GM10847 (cell line): ENCODE measurements around the gene ZNF487.

Source experiments
- POLR2A ChIP-seq: IDR thresholded peaks from 2 replicates; pipeline ENCODE4 v1.6.1; 2011; ENCODE audit not compliant: insufficient read length; ENCODE audit errors: extremely low read depth

Gene ZNF487

DNA sequence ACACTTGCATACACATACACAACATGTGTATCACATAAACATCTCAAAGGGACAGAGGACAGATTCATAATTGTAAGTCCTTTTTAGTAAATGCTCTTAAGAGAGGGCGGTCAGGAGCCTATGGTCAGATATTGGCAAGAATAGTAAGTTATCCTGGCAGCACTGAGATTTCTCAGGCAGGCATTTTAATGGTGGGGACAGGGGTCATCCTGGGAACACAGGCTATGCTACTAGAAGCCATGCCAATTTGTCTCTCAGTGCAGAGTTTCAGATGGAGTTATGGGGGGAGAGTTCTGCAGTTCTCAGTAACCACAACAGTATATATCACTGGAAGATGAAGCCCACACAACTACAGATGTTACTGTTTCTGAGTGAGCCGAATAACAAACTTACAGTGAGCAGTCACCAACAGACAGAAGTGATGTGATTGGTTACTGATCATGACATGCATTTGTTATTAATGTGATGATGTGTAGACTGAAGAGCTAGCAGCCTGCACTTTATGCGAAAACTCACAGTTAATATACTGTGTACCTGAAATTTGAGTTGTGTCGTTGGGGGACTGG is 16.4 kb downstream of the ZNF487 start:
- TF ChIP-seq POLR2A: no peak

DNA sequence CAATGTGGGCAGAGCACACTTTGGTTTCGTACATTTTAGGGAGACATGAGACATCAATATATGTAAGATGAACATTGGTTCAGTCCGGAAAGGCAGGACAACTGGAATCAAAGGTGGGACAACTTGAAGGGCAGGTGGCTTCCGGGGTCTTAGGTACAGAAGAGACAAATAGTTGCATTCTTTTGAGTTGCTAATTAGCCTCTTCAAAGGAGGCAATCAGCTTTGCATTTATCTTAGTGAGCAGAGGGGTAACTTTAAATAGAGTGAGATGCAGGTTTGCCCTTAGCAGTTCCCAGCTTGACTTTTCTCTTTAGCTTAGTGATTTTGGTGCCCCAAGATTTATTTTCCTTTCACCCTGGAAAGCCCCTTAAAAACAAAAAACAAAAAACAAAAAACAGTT is 21.3 kb downstream of the ZNF487 start:
- TF ChIP-seq POLR2A: no peak

DNA sequence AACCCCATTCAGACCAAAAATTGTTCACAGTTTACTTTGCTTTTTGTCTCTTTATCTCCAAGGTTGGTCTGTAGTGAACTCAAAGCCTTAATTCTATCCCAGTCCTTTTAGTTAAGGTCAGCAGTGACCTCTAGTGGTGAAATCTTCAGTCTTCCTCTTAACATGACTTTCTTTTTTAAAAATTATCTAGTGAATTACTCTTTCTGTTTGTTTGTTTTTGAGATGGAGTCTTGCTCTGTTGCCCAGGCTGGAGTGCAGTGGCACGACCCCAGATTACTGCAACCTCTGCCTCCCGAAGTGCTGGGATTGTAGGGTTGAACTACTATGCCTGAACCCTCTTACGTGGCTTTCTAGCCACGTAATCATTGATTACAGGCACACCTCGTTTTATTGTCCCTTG is 25.0 kb downstream of the ZNF487 start:
- TF ChIP-seq POLR2A: no peak

DNA sequence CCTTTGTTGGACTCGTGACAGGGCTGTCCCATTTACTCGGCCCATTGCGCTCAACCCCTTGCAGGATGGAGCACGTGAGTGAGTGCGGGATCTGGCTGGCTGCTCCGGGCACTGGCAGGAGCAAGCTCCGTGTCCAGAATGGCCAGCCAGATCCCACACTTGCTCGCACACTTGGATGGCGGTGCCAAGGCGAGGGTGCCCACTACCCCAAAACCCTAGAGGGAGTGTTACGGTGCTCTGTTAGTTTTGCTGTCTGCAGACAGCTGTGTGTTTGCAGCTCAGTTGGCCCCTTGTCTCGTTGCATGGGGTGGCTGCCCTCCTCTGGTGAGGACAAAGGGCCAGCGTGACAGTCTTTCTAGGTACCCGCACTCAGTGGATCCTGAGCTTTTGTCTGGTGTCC is 34.2 kb downstream of the ZNF487 start:
- no peak for TF ChIP-seq POLR2A

DNA sequence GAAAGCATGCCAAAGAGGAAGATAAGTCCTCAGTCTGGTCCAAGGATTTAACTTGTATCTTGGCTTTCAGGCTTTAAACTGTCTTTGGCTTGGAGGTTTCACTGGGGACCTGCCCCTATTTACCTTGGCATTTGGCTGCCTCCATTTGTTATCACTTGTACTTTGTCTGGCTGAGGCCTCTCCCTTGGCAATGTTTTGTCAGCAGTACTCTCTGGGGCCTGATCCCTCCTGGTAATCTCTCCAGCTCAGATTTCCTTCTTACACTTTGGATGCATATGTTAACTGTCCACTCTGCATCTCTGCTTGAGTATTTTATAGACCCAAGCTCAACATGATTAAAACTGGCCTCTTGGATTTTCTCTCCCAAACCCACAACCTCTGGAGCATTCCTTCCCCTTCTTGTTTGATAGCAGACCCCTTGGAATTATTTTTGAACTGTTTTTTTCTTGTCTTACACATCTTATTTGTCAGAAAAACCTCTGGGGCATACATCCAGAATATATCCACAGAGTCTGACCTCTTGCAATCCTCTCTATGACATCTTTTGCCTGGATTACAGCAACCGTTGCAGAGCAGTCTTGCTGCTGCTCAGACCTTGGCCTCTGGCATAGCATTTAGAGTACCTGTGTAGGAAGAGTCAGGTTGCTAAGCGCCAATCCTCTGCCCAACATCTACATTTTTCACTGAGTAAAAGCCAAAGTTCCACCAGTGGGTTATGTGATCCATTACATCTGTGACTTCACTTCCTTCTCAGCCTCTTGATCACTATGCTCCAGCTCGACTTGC is 35.2 kb downstream of the ZNF487 start:
- no peak for TF ChIP-seq POLR2A

DNA sequence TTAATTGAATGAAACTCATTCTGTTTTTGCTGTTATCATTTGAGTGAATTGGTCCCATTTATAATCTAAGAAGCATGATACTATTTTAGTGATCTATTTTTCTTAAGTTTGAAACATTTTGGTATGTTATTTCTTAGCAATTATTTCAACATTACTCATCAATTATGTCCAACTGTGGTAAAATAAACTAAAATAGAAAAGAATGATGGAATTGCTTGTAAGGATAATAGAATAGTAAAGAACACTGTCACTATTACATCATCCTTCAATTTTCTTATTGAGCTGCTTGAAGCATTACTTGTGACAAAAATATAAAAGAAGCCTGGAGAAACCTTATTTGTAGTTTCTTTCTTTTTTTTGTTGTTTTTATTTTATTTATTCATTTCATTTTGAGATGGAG is 42.4 kb downstream of the ZNF487 start:
- TF ChIP-seq POLR2A: no peak

DNA sequence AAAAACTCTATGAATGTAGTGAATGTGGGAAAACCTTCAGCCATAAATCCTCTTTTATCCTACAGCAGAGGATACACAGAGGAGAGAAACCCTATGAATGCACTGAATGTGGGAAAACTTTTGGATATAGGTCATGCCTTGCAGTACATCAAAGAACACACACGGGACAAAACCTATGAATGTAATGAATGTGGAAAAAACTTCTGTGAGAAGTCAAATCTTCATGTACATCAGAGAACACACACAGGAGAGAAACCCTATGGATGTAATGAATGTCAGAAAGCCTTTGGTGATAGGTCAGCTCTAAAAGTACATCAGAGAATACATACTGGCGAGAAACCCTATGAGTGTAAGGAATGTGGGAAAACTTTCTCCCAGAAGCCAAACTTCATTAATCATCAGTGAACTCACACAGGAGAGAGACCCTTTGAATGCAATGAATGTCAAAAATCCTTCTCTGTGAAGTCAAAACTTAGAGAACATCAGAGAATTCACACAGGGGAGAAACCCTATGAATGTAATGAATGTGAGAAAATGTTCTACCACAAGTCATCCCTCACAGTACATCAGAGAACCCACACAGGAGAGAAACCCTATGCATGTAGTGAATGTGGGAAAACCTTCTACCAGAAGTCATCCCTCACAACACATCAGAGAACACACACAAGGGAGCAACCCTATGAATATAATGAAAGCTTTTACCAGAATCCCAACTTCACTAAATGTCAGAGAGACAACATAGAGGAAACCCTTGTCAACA is 45.6 kb downstream of the ZNF487 start:
- no peak for TF ChIP-seq POLR2A

DNA sequence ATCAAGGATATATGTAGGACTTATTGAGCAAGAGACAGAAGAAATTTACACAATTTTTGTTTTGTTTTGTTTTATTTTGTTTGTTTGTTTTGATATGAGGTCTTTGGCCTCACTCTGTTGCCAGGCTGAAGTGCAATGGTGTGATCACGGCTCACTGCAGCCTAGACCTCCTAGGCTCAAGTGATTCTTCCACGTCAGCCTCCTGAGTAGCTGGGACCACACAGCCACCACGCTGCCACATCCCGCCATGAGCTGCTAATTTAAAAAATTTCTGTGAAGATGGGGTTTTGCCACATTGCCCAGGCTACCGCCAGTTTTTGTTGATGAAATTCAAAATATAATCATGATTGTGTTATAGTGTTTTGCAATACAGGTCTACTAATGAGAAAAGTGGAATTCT is 54.9 kb downstream of the ZNF487 start:
- TF ChIP-seq POLR2A: no peak

DNA sequence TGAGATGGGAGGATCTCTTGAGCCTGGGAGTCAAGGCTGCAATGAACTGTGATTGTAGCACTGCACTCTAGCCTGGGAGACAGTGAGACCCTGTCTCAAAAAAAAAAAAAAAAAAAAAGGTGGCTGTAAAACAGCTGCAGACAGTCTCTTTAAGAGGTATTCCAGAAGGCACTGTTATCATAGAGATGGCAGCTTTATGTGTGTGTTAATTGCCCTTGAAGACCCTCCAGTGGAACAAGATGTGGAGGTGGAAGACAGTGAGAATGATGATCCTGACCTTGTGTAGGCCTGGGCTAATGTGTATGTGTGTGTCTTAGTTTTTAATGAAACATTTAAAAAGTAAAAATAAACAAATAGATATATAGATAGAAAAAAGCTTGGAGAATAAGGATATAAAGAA is 66.0 kb downstream of the ZNF487 start:
- TF ChIP-seq POLR2A: no peak

DNA sequence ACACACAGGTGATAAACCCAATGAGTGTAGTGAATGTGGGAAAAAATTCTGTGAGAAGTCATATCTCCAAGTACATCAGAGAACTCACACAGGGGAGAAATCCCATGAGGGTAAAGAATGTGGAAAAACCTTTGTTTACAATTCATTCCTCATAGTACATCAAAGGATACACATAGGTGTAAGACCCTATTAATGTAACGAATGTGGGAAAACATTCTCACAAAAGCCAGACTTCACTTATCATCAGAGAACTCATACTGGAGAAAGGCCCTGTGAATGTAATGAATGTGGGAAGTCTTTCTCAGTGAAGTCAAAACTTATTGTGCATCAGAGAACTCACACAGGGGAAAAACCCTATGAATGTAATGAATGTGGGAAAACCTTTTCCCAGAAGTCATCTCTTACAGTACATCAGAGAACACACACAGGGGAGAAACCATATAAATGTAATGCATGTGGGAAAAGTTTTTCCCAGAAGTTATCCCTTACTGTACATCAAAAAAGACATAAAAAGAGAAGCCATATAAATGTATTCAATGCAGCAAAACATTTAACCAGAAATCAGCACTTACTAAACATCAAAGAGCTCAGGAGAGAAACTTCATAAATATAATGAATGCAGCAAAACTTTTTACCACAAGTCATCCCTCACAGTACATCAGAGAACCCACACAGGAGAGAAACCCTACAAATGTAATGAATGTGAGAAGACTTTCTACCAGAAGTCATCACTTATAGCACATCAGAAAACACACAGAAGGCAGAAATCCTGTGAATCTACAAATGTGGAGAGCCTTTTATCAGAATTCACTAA is 87.7 kb downstream of the ZNF487 start:
- TF ChIP-seq POLR2A: no peak
